Measurements from ENCODE around the gene DGAT2.

Gene DGAT2

DNA sequence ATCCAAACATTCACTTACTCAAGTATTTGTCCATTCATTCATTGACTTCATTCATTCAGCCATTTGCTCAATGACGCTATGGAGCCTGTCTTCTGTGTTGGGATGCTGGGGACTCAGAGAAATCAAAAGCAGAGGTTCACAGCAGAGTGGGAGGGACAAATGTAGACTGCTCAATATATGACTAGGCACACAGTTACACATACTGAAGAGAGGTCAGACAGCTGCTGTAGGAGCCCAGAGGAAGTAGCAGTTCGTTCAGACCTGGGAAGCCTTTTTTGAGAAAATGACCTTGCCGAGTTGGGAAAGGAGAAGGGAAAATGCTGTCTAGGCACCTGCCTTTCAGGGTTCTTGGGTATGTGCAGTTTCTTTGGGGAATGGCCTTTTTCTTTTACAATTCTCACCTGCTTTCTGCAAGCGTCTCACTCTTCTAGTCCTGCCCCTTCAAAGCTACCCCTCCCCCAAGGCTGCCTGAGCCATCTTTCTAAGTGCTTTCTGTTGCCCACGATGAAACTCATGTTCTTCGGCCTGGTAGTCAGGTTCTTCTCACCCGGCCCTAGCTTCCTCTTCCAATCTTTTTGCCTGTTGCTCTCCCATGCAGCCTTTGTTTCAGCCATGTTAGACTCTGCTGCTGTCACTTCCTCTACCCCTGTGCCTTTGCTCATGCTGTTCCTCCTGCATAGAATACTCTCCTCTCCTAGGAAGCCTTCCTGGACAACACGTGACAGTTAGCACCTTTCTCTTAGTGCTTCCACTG lies 42.2 kb downstream of the DGAT2 start:
- TF ChIP-seq ZNF623 (tag by site-specific recombination; IDR thresholded peaks at IDR 0.05): peak; percentile 21; the same call in 1 of the 2 replicates
- TF ChIP-seq KLF8 (tag by site-specific recombination; IDR thresholded peaks at IDR 0.05): no peak
- H3K36me3 ChIP-seq (ENCODE audit: control insufficient read depth in 2 of 2, insufficient read depth in 1 of 2, low read length in 2 of 2): no peaks in the 10 kb centered on the region
- no peaks in the 10 kb centered on the region for H3K9me3 ChIP-seq (ENCODE audit: control insufficient read depth, insufficient read depth, low read depth, low read length)
- ChIA-PET POLR2A (no interaction called here), CTCF (interaction anchor here (3.1 to 3.4 kb wide), 2 partner anchors 8 to 57 kb away, joined by 14 to 17 read pairs; no protein-coding TSS in a partner anchor)
- no peak overlapping the region for H3K27ac ChIP-seq (ENCODE audit: extremely low read depth, low read depth, low read length)
- H3K4me3 ChIP-seq (ENCODE audit: low read depth, low read length): no peak overlapping the region
- no peaks in the 10 kb centered on the region for H3K4me1 ChIP-seq (ENCODE audit: control insufficient read depth, insufficient read depth, low read length)

DNA sequence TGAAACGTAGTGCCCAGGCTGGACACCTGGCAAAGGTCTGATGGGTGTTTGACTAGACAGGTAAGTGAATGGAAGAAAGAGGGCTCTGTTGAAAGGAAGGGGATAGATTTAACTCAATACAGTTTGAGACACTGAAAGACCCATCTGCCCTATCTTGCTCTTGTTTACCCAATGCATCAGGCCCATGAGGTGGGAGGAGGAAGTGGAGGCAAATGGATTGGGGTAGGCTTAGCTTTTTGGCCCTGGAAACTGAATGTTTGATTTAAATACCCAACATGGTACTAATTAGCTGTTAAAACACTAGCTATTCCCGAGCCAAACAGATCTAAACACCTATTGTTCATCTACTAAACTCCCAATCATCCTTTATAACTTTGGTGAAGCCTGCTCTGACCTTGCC lies 42.9 kb downstream of the DGAT2 start:
- ChIA-PET CTCF (interaction anchor here (3.1 to 3.4 kb wide), 2 partner anchors 9 to 56 kb away, joined by 14 to 17 read pairs; no protein-coding TSS in a partner anchor), POLR2A (no interaction called here)
- H3K36me3 ChIP-seq (ENCODE audit: control insufficient read depth in 2 of 2, insufficient read depth in 1 of 2, low read length in 2 of 2): no peaks in the 10 kb centered on the region
- TF ChIP-seq ZNF549 (tag by site-specific recombination; IDR thresholded peaks at IDR 0.05) (no peak), ZNF341 (tag by site-specific recombination; IDR thresholded peaks at IDR 0.05; ENCODE audit: low read depth) (no peak), ZNF510 (tag by site-specific recombination; IDR thresholded peaks at IDR 0.05; ENCODE audit: insufficient replicate concordance) (no peak), ZNF132 (tag by site-specific recombination; IDR thresholded peaks at IDR 0.05; ENCODE audit: borderline replicate concordance) (no peak), ZNF302 (tag by site-specific recombination; IDR thresholded peaks at IDR 0.05; ENCODE audit: low read depth) (no peak), FEZF1 (tag by site-specific recombination; IDR thresholded peaks at IDR 0.05) (no peak), ZNF76 (tag by site-specific recombination; IDR thresholded peaks at IDR 0.05; ENCODE audit: borderline replicate concordance, low read depth) (no peak), ZNF544 (tag by site-specific recombination; IDR thresholded peaks at IDR 0.05) (no peak), GLIS1 (tag by site-specific recombination; IDR thresholded peaks at IDR 0.05) (no peak), KLF9 (tag by site-specific recombination; IDR thresholded peaks at IDR 0.05; ENCODE audit: low read depth) (no peak), KLF8 (tag by site-specific recombination; IDR thresholded peaks at IDR 0.05) (no peak), ZNF639 (tag by site-specific recombination; IDR thresholded peaks at IDR 0.05) (no peak), BCL11A (tag by site-specific recombination; IDR thresholded peaks at IDR 0.05; ENCODE audit: low read depth) (no peak), ZNF433 (tag by site-specific recombination; IDR thresholded peaks at IDR 0.05; ENCODE audit: low read depth) (no peak), ZNF610 (tag by site-specific recombination; IDR thresholded peaks at IDR 0.05; ENCODE audit: borderline replicate concordance) (no peak)
- H3K27ac ChIP-seq (ENCODE audit: extremely low read depth, low read depth, low read length): no peak overlapping the region
- H3K4me3 ChIP-seq (ENCODE audit: low read depth, low read length): no peak overlapping the region
- no peaks in the 10 kb centered on the region for H3K9me3 ChIP-seq (ENCODE audit: control insufficient read depth, insufficient read depth, low read depth, low read length)
- no peaks in the 10 kb centered on the region for H3K4me1 ChIP-seq (ENCODE audit: control insufficient read depth, insufficient read depth, low read length)

- Histone ChIP-seq H3K4me3 (ENCODE audit: low read depth, low read length) (no peak overlapping the region), H3K9me3 (ENCODE audit: control insufficient read depth, insufficient read depth, low read depth, low read length) (no peaks in the 10 kb centered on the region), H3K36me3 (ENCODE audit: control insufficient read depth in 2 of 2, insufficient read depth in 1 of 2, low read length in 2 of 2) (no peaks in the 10 kb centered on the region), H3K27ac (ENCODE audit: extremely low read depth, low read depth, low read length) (no peak overlapping the region), H3K4me1 (ENCODE audit: control insufficient read depth, insufficient read depth, low read length) (no peaks in the 10 kb centered on the region)
- CTCF ChIA-PET: interaction anchor here (0.5 to 3.4 kb wide), 6 partner anchors 10 to 56 kb away, joined by 3 to 17 read pairs (median 6); no protein-coding TSS in a partner anchor
- POLR2A ChIA-PET: no interaction called here
- TF ChIP-seq ZFP3 (tag by site-specific recombination; IDR thresholded peaks at IDR 0.05; ENCODE audit: low read depth) (peak; percentile 57; the same call in 1 of the 2 replicates), ZNF701 (tag by site-specific recombination; IDR thresholded peaks at IDR 0.05) (no peak)
Observed at GRCh38 chr11:75812542-75813040, 44.0 kb downstream of the DGAT2 start.

Data from HEK293 (cell line).